Measurements from ENCODE around the gene STK32B.

DNA sequence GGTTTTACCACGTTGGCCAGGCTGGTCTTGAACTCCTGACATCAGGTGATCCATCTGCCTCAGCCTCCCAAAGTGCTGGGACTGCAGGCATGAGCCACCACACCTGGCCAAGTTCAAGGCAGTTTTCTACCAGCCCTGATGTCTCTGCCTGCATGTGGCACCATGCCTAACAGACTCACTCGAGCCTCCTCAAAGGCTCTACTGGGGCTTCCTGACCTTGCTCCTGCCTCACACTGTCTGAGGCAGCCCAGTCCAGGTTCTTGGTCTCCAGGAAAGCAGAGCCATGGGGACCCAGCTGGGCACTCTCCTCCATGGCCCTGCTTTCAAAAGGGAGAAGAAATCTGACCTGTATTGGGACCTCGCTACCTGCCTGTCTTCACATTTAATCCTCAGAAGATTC lies 370.1 kb downstream of the STK32B start:
- TF ChIP-seq, protein P1, sequence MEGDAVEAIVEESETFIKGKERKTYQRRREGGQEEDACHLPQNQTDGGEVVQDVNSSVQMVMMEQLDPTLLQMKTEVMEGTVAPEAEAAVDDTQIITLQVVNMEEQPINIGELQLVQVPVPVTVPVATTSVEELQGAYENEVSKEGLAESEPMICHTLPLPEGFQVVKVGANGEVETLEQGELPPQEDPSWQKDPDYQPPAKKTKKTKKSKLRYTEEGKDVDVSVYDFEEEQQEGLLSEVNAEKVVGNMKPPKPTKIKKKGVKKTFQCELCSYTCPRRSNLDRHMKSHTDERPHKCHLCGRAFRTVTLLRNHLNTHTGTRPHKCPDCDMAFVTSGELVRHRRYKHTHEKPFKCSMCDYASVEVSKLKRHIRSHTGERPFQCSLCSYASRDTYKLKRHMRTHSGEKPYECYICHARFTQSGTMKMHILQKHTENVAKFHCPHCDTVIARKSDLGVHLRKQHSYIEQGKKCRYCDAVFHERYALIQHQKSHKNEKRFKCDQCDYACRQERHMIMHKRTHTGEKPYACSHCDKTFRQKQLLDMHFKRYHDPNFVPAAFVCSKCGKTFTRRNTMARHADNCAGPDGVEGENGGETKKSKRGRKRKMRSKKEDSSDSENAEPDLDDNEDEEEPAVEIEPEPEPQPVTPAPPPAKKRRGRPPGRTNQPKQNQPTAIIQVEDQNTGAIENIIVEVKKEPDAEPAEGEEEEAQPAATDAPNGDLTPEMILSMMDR (IDR thresholded peaks at IDR 0.05), result no peak
- no peak for TF ChIP-seq POLR2A (IDR thresholded peaks at IDR 0.05)
